IMR-90 (cell line): ENCODE results near the gene SPATA21.

Experiments
- CEBPB ChIP-seq: IDR thresholded peaks from 2 replicates; pipeline ENCODE4 v1.6.1; 2012; ENCODE audit warnings: low read depth, low read length, improper control_type of control experiment
- FOS ChIP-seq: fragments of 150-350 bp; IDR thresholded peaks from 2 replicates; pipeline ENCODE4 v1.6.1; 2016; ENCODE audit warnings: low read depth, low read length
- MXI1 ChIP-seq: IDR thresholded peaks from 2 replicates; pipeline ENCODE4 v1.6.1; 2012; ENCODE audit warnings: low read depth, mild to moderate bottlenecking, low read length, moderate library complexity, borderline replicate concordance
- NFE2L2 ChIP-seq: fragments of 150-350 bp; IDR thresholded peaks from 2 replicates; pipeline ENCODE4 v1.6.1; 2016; ENCODE audit warnings: low read depth, mild to moderate bottlenecking, low read length
- POLR2A ChIP-seq: IDR thresholded peaks from 2 replicates; pipeline ENCODE4 v1.6.1; 2012; ENCODE audit warnings: mild to moderate bottlenecking, low read depth, low read length
- RAD21 ChIP-seq: IDR thresholded peaks from 2 replicates; pipeline ENCODE4 v1.6.1; 2012; ENCODE audit warnings: low read length, improper control_type of control experiment
- TF ChIP-seq, protein P1 (sequence below): conservative IDR thresholded peaks from 2 replicates; pipeline ENCODE4 v1.5.1; 2012; ENCODE audit warnings: mild to moderate bottlenecking, low read depth, low read length, improper control_type of control experiment
- TF ChIP-seq, protein P2 (sequence below): fragments of 150-350 bp; IDR thresholded peaks from 2 replicates; pipeline ENCODE4 v1.6.1; 2016; ENCODE audit warnings: low read depth, mild to moderate bottlenecking, low read length, moderate library complexity, borderline replicate concordance
- TF ChIP-seq, protein P3 (sequence below): fragments of 150-350 bp; IDR thresholded peaks from 2 replicates; pipeline ENCODE4 v1.6.1; 2017; ENCODE audit warnings: mild to moderate bottlenecking, antibody characterized with exemption, low read length, low read depth

- TF ChIP-seq, protein P1, sequence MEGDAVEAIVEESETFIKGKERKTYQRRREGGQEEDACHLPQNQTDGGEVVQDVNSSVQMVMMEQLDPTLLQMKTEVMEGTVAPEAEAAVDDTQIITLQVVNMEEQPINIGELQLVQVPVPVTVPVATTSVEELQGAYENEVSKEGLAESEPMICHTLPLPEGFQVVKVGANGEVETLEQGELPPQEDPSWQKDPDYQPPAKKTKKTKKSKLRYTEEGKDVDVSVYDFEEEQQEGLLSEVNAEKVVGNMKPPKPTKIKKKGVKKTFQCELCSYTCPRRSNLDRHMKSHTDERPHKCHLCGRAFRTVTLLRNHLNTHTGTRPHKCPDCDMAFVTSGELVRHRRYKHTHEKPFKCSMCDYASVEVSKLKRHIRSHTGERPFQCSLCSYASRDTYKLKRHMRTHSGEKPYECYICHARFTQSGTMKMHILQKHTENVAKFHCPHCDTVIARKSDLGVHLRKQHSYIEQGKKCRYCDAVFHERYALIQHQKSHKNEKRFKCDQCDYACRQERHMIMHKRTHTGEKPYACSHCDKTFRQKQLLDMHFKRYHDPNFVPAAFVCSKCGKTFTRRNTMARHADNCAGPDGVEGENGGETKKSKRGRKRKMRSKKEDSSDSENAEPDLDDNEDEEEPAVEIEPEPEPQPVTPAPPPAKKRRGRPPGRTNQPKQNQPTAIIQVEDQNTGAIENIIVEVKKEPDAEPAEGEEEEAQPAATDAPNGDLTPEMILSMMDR: no peak
- TF ChIP-seq POLR2A (no peak), CEBPB (no peak), NFE2L2 (no peak), RAD21 (no peak), FOS (no peak), MXI1 (no peak)
- TF ChIP-seq, protein P2, sequence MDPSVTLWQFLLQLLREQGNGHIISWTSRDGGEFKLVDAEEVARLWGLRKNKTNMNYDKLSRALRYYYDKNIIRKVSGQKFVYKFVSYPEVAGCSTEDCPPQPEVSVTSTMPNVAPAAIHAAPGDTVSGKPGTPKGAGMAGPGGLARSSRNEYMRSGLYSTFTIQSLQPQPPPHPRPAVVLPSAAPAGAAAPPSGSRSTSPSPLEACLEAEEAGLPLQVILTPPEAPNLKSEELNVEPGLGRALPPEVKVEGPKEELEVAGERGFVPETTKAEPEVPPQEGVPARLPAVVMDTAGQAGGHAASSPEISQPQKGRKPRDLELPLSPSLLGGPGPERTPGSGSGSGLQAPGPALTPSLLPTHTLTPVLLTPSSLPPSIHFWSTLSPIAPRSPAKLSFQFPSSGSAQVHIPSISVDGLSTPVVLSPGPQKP: no peak
- TF ChIP-seq, protein P3, sequence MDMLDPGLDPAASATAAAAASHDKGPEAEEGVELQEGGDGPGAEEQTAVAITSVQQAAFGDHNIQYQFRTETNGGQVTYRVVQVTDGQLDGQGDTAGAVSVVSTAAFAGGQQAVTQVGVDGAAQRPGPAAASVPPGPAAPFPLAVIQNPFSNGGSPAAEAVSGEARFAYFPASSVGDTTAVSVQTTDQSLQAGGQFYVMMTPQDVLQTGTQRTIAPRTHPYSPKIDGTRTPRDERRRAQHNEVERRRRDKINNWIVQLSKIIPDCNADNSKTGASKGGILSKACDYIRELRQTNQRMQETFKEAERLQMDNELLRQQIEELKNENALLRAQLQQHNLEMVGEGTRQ: no peak
These were observed 7.8 kb upstream of the SPATA21 start for GRCh38 chr1:16445052-16445451.
